ENCODE data around the gene STK10.
"Not testable (repeated sequence)": the region's sequence is repeated elsewhere in the genome, so short reads cannot be mapped to it uniquely, and the experiment has no call there.

Gene STK10

DNA sequence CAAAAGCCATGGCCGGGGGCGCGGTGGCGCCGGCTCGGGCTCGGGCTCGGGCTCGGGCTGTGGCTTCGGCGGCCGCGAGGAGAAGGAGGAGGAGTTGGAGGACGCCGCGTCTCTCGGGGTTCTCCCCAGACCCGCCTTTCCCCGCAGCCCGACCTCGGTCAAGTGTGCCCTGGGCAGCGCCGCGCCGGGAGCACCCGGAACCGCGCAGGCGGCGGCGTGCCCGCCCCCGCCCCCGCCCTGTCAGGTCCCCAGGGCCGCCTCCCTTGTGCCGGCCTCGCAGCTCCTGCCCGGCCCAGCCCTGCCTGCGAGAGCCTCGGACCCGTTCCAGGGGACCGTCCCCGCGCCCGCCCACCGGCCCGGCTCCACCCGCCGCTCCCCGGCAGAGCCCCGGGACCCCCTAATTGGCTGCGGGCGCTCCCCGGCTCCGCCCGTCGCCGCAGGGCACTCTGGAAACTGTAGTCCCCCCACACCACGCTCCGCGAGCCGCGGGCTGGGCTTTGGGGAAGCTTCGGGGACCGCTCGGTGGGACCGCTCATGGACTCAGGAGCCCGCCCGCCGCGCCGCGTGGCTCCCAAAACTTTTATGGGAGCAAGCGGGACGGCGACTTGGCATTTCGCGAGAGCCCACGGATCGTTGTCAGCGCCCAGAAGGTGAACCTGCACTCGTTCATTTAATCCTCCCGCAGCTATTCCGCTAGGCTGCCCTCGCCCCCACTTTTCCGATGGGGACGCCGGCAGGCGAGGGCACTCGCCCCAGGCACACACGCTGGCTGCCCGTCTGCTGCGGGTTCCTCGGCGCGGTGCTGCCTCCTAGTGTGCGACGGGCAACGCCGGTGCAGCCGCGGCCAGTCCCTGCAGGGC is at the start of gene STK10:
Gene STK10 (minus strand): TSS at position 192 of the 860 bp plus-strand sequence. CDS start 182 bp downstream, at position 10.
- peak; percentile 99 for DNase-seq (ENCODE audit: low spot score)

DNA sequence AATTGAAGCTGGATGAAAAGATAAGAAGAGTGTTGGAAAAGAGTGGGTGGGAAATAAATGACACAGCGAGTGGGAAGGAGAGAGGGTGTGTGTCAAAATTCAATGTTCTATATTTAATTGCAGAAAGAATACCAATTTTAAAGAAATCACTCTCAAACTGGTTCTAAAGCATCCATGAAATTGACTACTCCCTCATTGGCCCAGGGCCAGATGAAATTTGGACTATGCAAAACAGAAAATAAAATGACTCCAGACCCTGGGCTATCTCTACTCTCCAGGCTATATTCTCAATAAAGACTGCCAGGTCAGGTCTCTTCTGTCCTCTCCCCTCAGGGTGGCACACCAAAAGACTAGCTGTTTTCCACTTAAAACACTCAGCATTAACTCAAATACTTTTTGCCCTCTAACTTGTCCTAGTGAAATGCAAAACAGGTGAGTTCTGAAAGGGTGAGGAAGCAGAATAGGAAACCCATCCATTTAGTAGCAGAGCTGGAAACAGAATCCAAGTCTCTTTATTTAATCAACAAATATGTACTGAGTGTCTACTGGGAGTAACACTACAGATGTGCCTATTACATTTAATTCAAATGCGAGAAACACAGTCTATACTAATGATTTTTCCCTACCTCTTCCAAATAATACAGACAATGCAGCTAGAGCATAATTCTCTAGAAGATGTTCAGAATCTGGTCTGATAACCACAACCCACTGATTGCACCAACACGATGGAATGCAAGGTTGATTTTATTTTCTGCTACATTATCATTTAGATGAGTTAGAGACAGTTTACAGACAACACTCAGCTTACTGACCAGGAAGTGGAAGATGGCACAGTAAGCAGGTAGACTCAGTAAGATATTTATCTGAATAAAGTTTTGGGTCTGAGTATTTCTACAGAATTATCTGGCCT is 48.1 kb upstream of the STK10 start:
- DNase-seq (ENCODE audit: low spot score), result no peak

DNA sequence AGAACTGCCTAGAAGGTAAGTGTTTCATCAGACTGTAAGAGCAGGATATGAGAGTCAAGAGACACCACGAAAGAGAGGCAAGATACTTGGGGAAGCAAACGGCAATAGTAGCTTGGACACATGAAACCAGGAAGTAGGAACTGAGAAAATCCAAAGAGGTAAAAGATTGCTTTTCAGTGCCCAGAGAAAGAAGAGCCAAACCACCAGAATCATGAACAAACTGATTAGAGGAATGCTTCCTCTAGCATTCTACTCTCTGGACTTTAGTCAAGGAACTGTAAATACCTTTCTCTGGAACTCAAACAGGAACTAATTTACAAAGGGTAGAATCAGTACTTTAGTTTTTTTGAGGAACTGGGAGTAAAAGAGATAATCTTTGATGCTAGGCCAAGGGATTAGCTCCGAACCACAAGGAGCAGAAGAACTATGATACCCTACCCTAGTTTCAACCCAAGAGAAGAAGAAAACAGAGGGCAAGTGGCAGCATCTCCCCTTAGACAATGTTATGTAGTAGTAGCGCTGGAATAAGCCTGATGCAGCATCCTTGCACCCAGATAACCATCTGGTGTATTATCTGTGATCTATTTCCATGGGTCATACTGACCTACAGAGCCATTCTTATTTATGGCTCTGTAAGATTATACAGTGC is 47.2 kb upstream of the STK10 start:
- DNase-seq (ENCODE audit: low spot score), result no peak

DNA sequence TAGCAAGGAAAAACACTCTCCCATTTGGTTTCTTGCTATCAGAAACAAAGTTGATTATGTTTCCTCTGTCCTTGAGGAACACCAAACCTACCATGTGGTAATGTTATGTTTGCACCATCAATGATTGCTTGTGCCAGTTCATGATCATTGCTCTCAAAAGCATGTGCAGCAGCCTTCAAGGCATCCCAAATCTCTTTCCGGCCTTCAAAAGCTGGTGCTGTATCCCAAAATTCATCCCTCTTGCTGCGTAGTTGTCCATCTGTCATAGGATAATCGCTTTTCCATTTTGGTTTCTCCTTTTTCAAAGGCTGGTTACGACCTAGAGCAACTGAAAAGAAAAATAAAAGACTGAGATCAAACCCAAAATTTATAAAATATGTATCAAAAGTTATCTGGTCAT is 46.0 kb upstream of the STK10 start:
- DNase-seq (ENCODE audit: low spot score), result no peak

DNA sequence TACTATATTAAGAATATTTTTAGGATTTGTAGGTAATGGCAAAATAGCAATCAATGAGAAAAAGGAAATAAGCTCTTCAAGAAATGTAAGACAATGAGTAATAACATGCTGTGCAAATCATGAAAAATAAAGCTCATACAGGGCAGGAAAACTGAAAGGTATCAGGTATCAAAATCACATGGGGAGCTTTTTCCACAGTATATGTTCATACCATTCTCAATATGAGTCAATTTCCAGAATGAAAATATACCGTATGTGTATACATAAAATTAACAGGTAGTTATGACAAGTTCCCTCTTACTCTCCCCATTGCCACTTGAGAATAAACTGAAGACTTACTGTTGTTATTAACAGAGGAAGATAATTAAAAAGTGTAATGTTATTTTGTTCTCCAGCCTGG is 41.9 kb upstream of the STK10 start:
- DNase-seq (ENCODE audit: low spot score), result no peak

DNA sequence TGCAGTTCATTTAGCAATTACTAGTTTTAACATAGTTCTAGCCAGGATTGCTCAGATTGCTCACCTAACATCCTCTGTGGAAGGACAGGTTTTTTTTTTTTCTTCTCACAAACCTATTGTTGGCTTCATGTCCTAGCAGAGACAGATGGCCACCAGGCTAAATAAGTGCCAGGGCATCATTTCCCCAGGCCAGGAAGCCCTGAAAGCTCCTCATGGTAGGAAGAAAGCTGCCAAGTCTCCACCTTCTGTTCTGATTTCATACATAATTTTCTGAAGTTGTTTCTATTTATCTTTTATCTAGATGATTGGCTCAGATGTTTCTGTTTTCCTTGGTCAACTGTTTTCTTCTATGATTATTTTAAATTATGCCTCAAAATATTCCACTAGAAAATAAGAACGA is 37.0 kb upstream of the STK10 start:
- DNase-seq (ENCODE audit: low spot score), result no peak

DNA sequence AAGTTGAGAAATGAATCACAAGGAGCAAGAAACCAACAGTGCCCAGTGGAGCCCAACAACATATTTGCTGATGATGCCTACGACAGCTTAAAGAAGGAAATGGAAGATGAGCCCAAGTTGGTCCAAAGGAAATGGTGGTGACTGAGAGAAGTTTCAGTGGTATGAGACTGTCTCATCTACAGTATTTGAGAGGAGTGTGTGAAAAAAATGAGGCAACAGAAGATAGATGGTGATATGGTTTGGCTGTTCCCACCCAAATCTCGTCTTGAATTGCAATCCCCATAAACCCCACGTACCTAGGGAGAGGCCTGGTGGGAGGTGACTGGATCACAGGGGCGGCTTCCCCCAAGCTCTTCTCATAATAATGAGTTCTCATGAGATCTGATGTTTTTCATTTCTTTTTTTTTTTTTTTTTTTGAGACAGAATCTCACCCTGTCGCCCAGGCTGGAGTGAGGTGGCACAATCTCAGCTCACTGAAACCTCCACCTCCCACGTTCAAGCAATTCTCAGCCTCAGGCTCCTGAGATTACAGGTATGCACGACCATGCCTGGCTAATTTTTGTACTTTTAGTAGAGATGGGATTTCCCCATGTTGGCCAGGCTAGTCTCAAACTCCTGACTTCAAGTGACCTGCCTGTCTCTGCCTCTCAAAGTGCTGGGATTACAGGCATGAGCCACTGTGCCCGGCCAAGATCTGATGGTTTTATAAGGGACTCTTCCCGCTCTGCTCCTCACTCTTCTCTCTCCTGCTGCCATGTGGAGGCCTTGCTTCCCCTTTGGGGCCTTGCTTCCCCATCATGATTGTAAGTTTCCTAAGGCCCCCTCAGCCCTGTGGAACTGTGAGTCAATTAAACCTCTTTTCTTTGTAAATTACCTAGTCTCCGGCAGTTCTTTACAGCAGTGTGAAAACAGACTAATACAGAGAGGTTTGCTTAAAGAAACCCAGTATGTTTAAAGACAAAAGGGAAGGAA is 36.2 kb upstream of the STK10 start:
- no peak for DNase-seq (ENCODE audit: low spot score)

DNA sequence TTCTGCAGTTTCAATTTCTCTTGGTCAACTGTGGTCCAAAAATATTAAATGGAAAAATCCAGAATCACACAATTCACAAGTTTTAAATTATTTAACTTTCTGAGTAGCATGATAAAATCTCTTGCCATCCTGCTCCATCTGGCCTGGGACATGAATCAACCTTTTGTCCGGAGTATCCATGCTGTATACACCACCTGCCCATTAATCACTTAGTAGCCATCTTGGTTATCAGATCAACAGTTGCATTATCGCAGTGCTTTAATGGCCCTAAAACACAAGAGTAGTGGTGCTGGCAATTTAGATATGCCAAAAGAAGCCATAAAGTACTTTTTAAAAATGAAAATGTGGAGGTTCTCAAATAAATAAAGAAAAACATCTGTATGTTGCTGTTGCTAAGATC is 31.3 kb upstream of the STK10 start:
- no peak for DNase-seq (ENCODE audit: low spot score)

DNA sequence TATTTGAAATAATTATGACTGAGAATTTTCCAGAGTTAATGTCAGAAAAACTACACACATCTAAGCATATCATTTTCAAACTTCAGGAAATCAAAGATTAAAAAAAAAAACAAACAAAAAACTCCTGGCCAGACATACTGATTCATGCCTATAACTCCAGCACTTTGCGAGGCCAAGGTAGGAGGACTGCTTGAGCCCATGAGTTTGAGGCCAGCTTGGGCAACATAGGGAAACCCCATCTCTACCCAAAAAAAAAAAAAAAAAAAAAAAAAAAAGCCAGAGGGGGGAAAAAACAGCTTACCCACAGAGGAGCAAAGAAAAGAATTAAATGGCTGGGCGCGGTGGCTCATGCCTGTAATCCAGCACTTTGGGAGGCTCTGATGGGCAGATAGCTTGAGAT is 28.3 kb upstream of the STK10 start:
- DNase-seq (ENCODE audit: low spot score), result no peak

DNA sequence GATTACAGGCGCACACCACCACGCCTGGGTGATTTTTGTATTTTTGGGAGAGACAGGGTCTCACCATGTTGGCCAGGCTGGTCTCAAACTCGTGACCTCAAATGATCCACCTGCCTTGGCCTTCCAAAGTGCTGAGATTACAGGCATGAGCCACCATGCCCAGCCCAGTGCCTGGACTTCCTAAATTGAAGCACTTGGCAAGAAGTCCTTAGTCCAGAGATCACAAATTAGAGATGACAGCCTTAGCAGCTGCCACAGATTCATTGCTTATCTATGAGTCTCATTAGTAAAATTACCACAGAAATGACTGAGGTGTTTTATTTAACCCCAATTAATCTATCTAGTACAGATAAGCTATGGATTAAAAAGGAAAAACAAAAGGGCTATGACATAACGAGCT is 25.1 kb upstream of the STK10 start:
- no peak for DNase-seq (ENCODE audit: low spot score)

DNA sequence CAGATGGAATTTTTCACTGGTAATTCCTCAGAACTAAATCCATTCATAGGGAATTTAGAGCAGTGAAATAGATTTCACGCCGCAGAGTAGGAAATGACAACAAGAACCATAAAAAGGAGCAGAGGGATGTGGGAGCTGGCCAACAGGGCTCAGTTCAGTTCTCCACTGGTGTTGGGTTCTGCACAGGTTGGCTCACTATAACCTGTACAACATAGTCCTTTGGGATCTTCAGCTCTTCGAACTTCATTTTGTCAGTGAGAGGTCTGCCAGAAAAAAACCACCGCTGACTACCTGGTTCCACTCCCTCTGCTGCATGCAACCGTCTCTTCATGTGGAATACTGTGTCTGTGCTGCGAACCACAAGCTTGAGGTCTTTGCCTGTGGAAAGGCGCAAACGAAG is 23.7 kb upstream of the STK10 start:
- no peak for DNase-seq (ENCODE audit: low spot score)

DNA sequence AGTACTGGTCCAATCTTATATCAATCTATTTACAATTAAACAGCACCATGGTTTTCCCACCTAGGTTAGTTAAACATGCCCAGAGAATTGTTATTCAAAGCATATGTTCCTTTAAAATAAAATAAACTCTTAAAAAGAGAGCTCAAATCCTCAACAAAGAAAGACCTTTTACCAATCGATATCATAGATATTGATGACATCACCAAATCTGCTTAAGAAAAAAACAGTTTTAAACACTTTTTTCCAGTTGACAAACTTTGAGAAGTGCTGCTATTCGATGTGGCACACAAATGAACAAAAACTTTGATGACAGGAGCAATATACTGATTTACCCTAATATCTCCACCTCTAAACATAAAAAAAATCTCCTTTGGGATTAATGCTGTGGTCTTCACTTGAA is 21.7 kb upstream of the STK10 start:
- DNase-seq (ENCODE audit: low spot score), result no peak

DNA sequence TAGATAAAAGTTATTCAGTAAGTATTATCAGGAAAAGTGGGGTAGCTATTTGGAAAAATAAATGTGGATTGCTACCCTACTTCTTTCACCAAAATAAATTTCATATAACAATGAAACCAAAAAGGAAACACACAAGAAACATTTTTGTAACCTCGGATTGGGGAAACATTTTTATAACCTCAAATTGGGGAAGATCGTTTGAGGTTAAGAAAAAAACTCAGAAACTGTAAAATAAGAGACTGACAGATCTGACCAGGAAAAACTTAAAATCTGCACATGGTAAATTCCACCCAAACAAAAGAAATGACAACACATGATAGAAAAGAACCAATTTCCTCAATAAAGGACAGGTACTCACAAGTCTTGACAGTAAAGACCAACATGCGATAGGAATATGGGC is 19.5 kb upstream of the STK10 start:
- DNase-seq (ENCODE audit: low spot score), result no peak

DNA sequence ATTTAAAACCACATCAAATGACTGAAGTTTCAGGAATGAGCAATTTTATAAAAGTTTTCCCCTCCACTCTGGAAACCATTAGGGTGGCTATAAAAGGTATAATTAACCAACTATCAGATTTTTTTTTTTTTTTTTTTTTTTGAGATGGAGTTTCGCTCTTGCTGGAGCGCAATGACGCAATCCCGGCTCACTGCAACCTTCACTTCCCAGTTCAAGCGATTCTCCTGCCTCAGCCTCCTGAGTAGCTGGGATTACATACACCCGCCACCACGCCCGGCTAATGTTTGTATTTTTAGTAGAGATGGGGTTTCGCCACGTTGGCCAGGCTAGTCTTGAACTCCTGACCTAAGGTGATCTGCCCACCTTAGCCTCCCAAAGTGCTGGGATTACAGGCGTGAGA is 18.0 kb upstream of the STK10 start:
- not testable (repeated sequence) for DNase-seq (ENCODE audit: low spot score)

DNA sequence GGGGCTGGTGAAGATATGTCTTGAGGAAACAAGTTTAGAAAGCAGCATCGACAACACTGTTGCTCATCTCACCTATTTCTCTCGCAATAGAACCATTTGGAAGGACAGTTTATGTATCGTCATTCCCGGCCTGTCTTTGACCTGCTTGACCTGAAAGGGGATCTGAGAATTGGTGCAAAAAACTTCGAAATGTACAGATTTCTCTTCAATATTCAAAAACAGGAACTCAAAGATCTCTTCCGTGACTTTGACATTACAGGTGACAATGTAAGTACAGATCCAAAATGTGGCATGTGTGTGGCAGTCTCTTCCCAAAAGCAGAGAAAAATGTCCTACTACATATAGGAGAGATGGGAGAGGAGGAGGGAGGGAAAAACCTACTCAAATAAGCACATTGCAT is 12.5 kb upstream of the STK10 start:
- DNase-seq (ENCODE audit: low spot score), result no peak

DNA sequence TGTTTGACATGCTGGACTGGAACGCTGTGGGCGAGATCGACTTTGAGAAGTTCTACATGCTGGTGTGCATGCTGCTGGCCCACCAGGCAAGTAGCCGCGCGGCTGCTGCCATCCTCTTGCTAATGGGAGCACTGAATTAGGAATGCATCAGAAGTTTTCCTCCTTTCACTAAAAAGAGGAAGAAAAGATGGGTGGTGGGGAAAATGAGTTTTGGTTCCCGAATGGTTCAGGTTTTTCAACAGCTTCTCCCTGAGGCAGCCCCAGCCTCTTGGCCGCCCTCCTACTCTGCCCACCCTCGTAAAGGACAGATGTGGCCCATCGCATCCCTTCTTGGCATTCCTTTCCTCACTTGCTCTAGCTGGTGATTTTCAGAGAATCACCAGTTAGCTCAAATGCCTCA is 11.4 kb upstream of the STK10 start:
- no peak for DNase-seq (ENCODE audit: low spot score)

DNA sequence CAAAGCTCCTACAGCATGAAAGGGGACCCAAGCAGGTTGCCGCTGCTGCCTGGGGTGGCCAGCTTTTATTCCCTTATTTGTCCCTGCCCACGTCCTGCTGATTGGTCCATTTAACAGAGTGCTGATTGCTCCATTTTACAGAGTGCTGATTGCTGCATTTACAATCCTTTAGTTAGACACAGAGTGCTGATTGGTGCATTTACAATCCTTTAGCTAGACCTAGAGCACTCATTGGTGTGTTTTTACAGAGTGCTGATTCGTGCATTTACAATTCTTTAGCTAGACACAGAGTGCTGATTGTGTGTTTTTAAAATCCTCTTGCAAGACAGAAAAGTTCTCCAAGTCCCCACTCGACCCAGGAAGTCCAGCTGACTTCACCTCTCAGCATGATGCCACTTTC is 9.8 kb upstream of the STK10 start:
- not testable (repeated sequence) for DNase-seq (ENCODE audit: low spot score)

DNA sequence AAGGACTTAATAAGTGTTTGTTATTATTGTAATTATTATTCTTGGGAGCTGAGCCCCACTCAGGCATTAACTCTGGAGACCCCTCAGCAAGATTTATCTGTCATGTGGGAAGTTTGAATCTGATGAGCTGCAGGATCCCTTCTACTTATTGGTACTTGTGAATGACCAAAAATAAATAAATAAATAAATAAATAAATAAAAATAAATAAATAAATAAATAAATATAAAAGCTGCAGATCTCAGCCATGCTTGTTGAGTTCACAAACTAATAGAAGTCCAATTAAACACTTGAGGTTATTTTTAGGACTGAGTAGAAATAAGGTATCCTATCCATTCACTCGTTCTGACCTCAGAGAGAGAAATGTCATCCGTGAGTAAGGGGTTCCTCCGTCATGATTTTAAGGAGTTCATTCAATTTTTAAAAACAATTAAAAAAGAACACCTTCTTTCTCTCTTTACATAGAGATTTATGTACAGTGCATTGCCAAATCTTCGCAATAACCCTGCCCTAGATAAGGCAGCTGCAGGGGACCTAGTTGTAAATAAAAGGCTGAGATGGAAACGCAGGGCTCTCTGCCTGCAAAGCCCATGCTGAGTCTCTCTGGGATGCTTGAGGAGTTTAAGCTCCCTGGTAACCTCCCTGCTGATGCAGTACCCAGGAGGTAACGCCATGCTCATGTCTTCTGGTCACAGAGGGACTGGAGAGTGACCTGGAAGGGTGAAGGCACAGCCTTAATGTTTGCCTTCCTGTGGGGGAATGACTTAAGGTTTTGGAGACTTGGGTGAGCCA is 7.2 kb upstream of the STK10 start:
- DNase-seq (ENCODE audit: low spot score), result no peak

DNA sequence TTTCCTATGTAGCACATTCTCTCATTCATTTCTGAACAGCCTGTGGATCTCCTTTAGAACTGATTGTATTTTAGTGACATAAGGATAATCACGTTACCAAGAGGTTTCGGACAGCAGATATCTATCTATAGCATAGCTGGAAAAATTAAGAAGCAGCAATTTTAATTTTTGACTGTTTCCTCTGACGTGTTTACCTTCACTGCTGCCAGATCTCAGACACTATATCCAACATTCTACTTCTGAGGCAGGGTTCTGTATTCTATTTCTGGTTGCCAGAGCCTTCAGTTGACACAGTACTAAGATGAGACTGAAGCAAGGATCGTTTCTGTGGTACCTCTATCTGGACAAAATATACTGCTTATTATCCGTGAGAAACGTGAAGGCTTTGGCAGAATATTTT is 5.8 kb upstream of the STK10 start, which contains the start of gene EFCAB9:
Gene EFCAB9 (plus strand): TSS at position 301 of the 400 bp plus-strand sequence. CDS start 1 bp downstream, at position 302.
- DNase-seq (ENCODE audit: low spot score), result no peak

DNA sequence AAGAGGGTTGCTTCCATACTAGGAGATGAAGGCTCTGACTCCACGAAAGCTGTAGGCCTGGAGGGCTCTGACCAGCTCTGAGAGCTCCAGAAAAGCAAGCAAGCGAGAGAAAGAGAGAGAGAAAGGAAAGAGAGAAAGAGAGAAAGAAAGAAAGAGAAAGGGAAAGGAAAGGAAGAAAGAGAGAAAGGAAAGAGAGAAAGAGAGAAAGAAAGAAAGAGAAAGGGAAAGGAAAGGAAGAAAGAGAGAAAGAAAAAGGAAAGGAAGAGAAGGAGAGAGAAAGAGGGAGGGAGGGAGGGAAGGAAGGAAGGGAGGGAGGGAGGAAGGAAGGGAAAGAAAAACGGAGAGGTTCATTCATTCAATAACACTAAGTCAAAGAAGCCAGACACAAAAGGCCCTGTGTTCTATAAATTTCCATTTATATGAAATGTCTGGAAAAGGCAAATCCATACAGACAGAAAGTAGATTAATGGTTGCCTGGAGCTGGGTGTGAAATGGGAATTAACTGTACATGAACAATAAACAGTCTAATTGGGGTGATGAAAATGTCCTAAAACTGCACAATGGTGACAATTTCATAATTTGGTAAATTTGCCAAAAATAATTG is 1.8 kb upstream of the STK10 start:
- DNase-seq (ENCODE audit: low spot score), result no peak
